ENCODE data around the gene SYK. TPM values are rescaled to one million over a fixed set of nuclear protein-coding genes. Genes with fewer than 3 reads are reported as not detected.

SYK gene
- total RNA-seq, 1 donor: not detected

DNA sequence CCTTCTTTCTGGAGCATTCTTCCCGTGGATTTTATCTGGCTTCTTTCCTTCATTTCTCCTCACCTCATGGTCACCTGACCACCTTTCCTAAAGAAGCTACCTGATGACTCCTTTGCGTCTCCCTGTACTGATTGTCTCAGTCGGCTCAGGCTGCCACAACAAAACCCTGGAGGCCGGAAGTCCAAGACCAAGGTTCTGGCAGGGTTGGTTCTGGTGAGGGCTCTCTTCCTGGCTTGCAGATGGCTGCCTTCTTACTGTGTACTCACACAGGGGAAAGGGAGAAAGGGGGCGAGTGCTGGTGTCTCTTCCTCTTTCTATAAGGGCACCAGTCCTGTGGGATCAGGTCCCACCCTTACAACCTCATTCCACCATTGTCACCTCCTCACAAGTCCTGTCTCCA, 140.0 kb downstream of the SYK start:
- no peak for DNase-seq (ENCODE audit: low read depth)
- no peak overlapping the region for H3K4me3 ChIP-seq (ENCODE audit: low read depth, low read length)
- TF ChIP-seq, protein P1, sequence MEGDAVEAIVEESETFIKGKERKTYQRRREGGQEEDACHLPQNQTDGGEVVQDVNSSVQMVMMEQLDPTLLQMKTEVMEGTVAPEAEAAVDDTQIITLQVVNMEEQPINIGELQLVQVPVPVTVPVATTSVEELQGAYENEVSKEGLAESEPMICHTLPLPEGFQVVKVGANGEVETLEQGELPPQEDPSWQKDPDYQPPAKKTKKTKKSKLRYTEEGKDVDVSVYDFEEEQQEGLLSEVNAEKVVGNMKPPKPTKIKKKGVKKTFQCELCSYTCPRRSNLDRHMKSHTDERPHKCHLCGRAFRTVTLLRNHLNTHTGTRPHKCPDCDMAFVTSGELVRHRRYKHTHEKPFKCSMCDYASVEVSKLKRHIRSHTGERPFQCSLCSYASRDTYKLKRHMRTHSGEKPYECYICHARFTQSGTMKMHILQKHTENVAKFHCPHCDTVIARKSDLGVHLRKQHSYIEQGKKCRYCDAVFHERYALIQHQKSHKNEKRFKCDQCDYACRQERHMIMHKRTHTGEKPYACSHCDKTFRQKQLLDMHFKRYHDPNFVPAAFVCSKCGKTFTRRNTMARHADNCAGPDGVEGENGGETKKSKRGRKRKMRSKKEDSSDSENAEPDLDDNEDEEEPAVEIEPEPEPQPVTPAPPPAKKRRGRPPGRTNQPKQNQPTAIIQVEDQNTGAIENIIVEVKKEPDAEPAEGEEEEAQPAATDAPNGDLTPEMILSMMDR (IDR thresholded peaks at IDR 0.05; ENCODE audit: insufficient read depth, low read length): no peak

DNA sequence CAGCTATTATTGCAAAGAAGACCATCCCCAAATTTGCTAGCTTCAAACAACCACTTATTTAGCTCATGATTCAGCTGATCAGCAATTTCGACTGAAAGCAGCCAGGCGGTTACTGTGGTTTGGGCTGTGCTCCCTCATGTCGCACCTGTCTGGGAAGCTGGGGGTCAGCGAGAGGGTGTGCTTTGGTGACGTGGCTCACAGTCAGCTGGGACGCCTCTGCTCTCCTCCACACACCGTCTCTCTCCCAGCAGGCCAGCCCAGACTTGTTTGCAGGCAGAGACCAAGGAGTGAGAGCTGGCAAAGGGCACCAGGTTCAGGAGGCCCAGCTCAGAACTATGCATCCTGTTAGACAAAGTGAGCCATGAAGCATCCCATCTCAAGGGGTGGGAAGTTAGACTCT, 140.9 kb downstream of the SYK start:
- no peak for DNase-seq (ENCODE audit: low read depth)
- H3K4me3 ChIP-seq (ENCODE audit: low read depth, low read length): no peak overlapping the region
- TF ChIP-seq, protein P1 (IDR thresholded peaks at IDR 0.05; ENCODE audit: insufficient read depth, low read length): no peak

DNA sequence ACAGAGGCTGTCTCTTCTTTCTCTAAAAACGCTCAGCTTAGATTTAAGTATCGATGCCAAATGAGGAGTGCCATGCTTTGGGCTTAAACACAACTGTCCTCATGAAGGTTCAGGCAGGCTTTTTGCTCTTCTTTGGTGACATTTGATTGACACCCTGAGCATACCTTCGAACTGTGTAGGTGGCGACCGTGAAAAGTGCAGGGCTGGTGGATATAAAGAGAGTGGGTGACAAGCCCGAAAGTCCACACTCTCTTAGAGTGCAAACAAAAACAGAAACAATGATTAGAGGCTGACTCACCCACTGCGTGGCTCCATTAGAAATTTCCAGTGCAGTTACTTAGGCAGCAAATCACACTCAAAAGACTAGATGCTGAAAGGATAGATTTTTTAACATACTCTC, 141.7 kb downstream of the SYK start:
- TF ChIP-seq, protein P1 (IDR thresholded peaks at IDR 0.05; ENCODE audit: insufficient read depth, low read length): no peak
- DNase-seq (ENCODE audit: low read depth): peak; percentile 19
- no peak overlapping the region for H3K4me3 ChIP-seq (ENCODE audit: low read depth, low read length)

DNA sequence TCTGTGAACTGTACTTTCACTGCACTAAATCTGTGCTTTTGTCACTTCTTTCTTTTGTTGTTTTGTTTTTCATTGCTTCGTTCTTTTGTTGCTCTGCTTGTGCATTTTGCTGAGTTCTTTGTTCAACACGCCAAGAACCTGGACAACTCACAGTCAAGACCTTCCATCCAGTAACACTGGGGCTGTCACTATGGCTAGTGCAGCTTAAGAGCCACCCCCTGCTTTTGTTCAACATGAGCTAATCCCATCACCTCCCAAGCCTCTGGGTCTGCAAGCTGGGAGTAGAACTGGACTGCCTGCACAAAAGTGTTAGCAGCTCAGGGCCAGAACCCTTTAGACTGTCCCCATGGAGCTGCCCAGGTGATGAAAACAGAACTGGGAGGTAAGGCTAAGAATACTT, 143.7 kb downstream of the SYK start:
- no peak for DNase-seq (ENCODE audit: low read depth)
- TF ChIP-seq, protein P1 (IDR thresholded peaks at IDR 0.05; ENCODE audit: insufficient read depth, low read length): no peak
- H3K4me3 ChIP-seq (ENCODE audit: low read depth, low read length): no peak overlapping the region

DNA sequence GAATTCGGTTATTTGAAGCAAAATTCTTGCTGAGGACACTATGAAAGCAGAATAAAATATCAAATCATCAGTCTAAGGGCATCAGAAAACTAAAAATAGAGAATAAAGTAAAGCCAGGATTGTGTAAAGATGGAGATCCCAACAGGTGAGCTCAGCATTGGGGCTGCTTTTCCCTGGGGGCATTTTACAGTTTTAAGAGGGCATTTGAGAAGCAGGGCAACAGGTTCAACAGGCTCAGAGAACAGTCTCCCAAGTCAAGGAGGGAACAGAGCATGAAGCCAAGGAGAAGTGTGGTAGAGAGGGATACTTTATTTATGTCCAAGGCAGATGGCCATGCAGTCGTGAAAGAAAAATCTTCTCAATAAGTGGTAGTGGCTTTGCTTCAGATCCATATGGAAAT, 145.4 kb downstream of the SYK start:
- H3K4me3 ChIP-seq (ENCODE audit: low read depth, low read length): no peak overlapping the region
- TF ChIP-seq, protein P1 (IDR thresholded peaks at IDR 0.05; ENCODE audit: insufficient read depth, low read length): no peak
- no peak for DNase-seq (ENCODE audit: low read depth)

Other genes starting within 250 kb of the SYK start
- gene DIRAS2, start 159.0 kb upstream of the SYK start, total RNA-seq (ENCODE audit: low replicate concordance): 1.6 TPM in 1 of 2 replicates, not detected in the other

Measured in fibroblast of the aortic adventitia (primary cell).